HepG2 (cell line): Measurements from ENCODE around the gene SMTNL1. TPM values are rescaled to one million over a fixed set of nuclear protein-coding genes. Genes with fewer than 3 reads are reported as not detected.

ENCODE experiments used
- ADNP ChIP-seq: sonication (generic); formaldehyde crosslinking; IDR thresholded peaks from 2 replicates; pipeline ENCODE4 v1.4.0; 2020; ENCODE audit warnings: missing genetic modification reagents
- ASH2L ChIP-seq: fragments of 300-600, 200-600 bp; sonication (generic); IDR thresholded peaks from 2 replicates; pipeline ENCODE4 v1.7.0; 2017; ENCODE audit warnings: low read depth, mild to moderate bottlenecking, moderate library complexity, mixed read lengths, low read length; ENCODE audit not compliant: insufficient read length
- BORCS8-MEF2B ChIP-seq: sonication (generic); formaldehyde crosslinking; IDR thresholded peaks from 2 replicates; pipeline ENCODE4 v1.8.0; 2022; ENCODE audit warnings: mild to moderate bottlenecking, missing genetic modification reagents
- HES4 ChIP-seq: sonication (generic); formaldehyde crosslinking; IDR thresholded peaks from 2 replicates; pipeline ENCODE4 v1.9.0; 2021; ENCODE audit warnings: mild to moderate bottlenecking, missing genetic modification reagents, borderline replicate concordance
- JUND ChIP-seq: sonication (generic); formaldehyde crosslinking; IDR thresholded peaks from 2 replicates; pipeline ENCODE4 v1.8.0; 2022; ENCODE audit warnings: mild to moderate bottlenecking, missing genetic modification reagents
- KLF16 ChIP-seq, 2 experiments: sonication (generic) in 1 of 2; formaldehyde crosslinking in 1 of 2; IDR thresholded peaks; 2 replicates each; pipeline versions ENCODE4 v1.6.1 to v1.8.0; 2016 to 2023; ENCODE audit warnings: missing genetic modification reagents in 2 of 2, missing compliant biosample characterization in 1 of 2
- KLF9 ChIP-seq: IDR thresholded peaks from 2 replicates; pipeline ENCODE4 v1.6.1; 2016; ENCODE audit warnings: low read depth
- MEF2D ChIP-seq: sonication (generic); formaldehyde crosslinking; IDR thresholded peaks from 2 replicates; pipeline ENCODE4 v1.5.1; 2020; ENCODE audit warnings: mild to moderate bottlenecking, missing genetic modification reagents
- PREB ChIP-seq: sonication (generic); formaldehyde crosslinking; IDR thresholded peaks from 2 replicates; pipeline ENCODE4 v1.4.0; 2020; ENCODE audit warnings: missing genetic modification reagents
- RERE ChIP-seq: IDR thresholded peaks from 2 replicates; pipeline ENCODE4 v1.6.1; 2016; ENCODE audit warnings: low read depth, missing genetic modification reagents, missing compliant biosample characterization
- TMF1 ChIP-seq: sonication (generic); formaldehyde crosslinking; IDR thresholded peaks from 2 replicates; pipeline ENCODE4 v1.8.1; 2022; ENCODE audit warnings: low read depth, missing genetic modification reagents
- U2AF2 ChIP-seq: fragments of 200-400 bp; formaldehyde crosslinking; IDR thresholded peaks from 2 replicates; pipeline ENCODE4 v1.6.1; 2017; ENCODE audit warnings: low read depth, mild to moderate bottlenecking, low read length
- ZBTB42 ChIP-seq: sonication (generic); formaldehyde crosslinking; IDR thresholded peaks from 2 replicates; pipeline ENCODE4 v1.5.0; 2020; ENCODE audit warnings: mild to moderate bottlenecking, missing genetic modification reagents
- ZFAT ChIP-seq: sonication (generic); formaldehyde crosslinking; conservative IDR thresholded peaks from 2 replicates; pipeline ENCODE4 v1.8.1; 2023; ENCODE audit warnings: missing genetic modification reagents, inconsistent platforms
- ZFP37 ChIP-seq: sonication (generic); formaldehyde crosslinking; IDR thresholded peaks from 2 replicates; pipeline ENCODE4 v1.4.0; 2020; ENCODE audit warnings: missing genetic modification reagents, borderline replicate concordance
- ZNF547 ChIP-seq: sonication (generic); formaldehyde crosslinking; IDR thresholded peaks from 2 replicates; pipeline ENCODE4 v1.5.1; 2020; ENCODE audit warnings: mild to moderate bottlenecking, missing genetic modification reagents
- ZSCAN20 ChIP-seq: sonication (generic); formaldehyde crosslinking; IDR thresholded peaks from 2 replicates; pipeline ENCODE4 v1.4.0; 2020; ENCODE audit warnings: missing genetic modification reagents, mild to moderate bottlenecking, borderline replicate concordance
- ZSCAN25 ChIP-seq: sonication (generic); formaldehyde crosslinking; IDR thresholded peaks from 2 replicates; pipeline ENCODE4 v1.8.0; 2022; ENCODE audit warnings: mild to moderate bottlenecking, missing genetic modification reagents
- polyA plus RNA-seq, 8 experiments: library from polyadenylated mRNA; depleted of rRNA in 3 of 8; stranded (reverse) in 7 of 8; unstranded in 1 of 8; fragments of >200 nt; fragmentation: Illumina TruSeq in 4 of 8; extraction: Trizol in 4 of 8; gene quantifications; 2 replicates each; pipeline versions ENCODE4 v1.2.1 to v1.2.3, GENCODE V29; 2011 to 2016; ENCODE audit warnings: low read depth in 4 of 8, missing spikeins in 1 of 8, mixed read lengths in 1 of 8; ENCODE audit not compliant: insufficient read depth in 1 of 8
- total RNA-seq, 5 experiments: library from RNA; depleted of rRNA; stranded (reverse); fragments of >200 nt; fragmentation: Illumina TruSeq; extraction: Trizol; gene quantifications; 2 replicates each; pipeline ENCODE4 v1.2.3, GENCODE V29; 2016; ENCODE audit warnings: low read depth in 1 of 5
- TF ChIP-seq, protein P1 (sequence below): sonication (generic); formaldehyde crosslinking; IDR thresholded peaks from 2 replicates; pipeline ENCODE4 v1.5.1; 2020; ENCODE audit warnings: mild to moderate bottlenecking, missing genetic modification reagents, moderate library complexity

The SMTNL1 gene
- total and polyA plus RNA-seq, 2 of the 13 experiments (the other 11 are each of a cell fraction or from before 2014, with no cell fraction given) = 0.04 TPM; not detected in 1

DNA sequence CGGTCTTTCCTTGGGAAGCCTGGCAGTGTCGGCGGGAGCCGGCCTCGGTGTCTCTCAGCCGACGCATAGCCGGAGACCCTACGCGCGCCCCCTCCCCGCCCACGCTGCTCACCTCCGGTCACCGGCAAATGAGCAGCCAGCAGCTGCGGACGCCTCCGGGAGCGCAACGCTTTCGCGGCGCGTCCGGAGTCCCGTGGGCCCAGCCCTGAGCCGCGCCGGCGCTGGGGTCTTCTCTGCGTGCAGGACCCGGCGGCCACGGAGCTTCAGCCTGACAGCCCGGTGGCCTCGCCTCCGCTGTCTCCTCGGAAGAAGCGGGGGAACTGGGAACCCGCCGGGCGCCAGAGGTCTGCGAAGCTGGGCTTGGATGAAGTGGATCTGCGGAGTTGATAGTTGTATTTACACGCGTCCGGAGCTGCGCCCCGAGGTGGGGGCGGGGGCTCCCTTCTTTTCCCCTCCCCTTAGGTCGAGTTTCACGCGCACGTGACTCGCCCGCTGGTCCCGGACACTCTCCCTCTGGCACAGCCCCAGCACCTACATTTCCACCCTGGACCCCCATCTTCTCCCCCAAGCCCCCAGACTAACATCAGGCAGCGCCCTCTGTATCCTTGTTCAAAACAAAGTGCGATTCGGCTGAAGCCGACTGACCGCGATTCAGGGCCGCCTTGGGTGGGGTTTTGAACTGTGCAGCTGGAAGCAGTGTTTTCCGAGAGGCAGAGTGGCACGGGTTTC lies 21.9 kb upstream of the SMTNL1 start, which contains the start of gene SLC43A1 (continued):
- TF ChIP-seq TMF1 (CRISPR knock-in tag) = no peak
- TF ChIP-seq PREB (CRISPR knock-in tag) = no peak
- TF ChIP-seq KLF16 (CRISPR knock-in tag; IDR thresholded peaks at IDR 0.05) = 0 out of 4 replicates have a peak, but pooled peaks of 1 of the 2 experiments have one; percentile 49
- TF ChIP-seq ZNF547 (CRISPR knock-in tag) = peak; percentile 49; the same call in 1 of the 2 replicates
- TF ChIP-seq BORCS8-MEF2B (CRISPR knock-in tag) = peak; percentile 74; the same call in 1 of the 2 replicates
- no peak for TF ChIP-seq ZBTB42
- TF ChIP-seq ZSCAN20 (CRISPR knock-in tag) = no peak
- peak; percentile 66 for TF ChIP-seq ASH2L
- TF ChIP-seq HES4 (CRISPR knock-in tag) = 0 out of 2 replicates have a peak, but pooled peaks have one; percentile 15
- TF ChIP-seq ZFP37 = no peak
- 0 out of 2 replicates have a peak, but pooled peaks have one; percentile 35 for TF ChIP-seq MEF2D
- TF ChIP-seq ZFAT (CRISPR knock-in tag) = no peak; the same call in 1 of the 2 replicates
- TF ChIP-seq RERE (CRISPR knock-in tag) = no peak
- no peak for TF ChIP-seq JUND (CRISPR knock-in tag)
- no peak for TF ChIP-seq KLF9 (CRISPR knock-in tag)
- TF ChIP-seq ZSCAN25 (CRISPR knock-in tag) = no peak
- no peak for TF ChIP-seq U2AF2
- TF ChIP-seq, protein P1, sequence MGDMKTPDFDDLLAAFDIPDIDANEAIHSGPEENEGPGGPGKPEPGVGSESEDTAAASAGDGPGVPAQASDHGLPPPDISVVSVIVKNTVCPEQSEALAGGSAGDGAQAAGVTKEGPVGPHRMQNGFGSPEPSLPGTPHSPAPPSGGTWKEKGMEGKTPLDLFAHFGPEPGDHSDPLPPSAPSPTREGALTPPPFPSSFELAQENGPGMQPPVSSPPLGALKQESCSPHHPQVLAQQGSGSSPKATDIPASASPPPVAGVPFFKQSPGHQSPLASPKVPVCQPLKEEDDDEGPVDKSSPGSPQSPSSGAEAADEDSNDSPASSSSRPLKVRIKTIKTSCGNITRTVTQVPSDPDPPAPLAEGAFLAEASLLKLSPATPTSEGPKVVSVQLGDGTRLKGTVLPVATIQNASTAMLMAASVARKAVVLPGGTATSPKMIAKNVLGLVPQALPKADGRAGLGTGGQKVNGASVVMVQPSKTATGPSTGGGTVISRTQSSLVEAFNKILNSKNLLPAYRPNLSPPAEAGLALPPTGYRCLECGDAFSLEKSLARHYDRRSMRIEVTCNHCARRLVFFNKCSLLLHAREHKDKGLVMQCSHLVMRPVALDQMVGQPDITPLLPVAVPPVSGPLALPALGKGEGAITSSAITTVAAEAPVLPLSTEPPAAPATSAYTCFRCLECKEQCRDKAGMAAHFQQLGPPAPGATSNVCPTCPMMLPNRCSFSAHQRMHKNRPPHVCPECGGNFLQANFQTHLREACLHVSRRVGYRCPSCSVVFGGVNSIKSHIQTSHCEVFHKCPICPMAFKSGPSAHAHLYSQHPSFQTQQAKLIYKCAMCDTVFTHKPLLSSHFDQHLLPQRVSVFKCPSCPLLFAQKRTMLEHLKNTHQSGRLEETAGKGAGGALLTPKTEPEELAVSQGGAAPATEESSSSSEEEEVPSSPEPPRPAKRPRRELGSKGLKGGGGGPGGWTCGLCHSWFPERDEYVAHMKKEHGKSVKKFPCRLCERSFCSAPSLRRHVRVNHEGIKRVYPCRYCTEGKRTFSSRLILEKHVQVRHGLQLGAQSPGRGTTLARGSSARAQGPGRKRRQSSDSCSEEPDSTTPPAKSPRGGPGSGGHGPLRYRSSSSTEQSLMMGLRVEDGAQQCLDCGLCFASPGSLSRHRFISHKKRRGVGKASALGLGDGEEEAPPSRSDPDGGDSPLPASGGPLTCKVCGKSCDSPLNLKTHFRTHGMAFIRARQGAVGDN (CRISPR knock-in tag) = peak; percentile 71
- TF ChIP-seq ADNP (CRISPR knock-in tag) = no peak
